Smooth muscle cell (in vitro differentiated cells): ENCODE results near the gene FAM110D. TPM values are rescaled to one million over a fixed set of nuclear protein-coding genes. Genes with fewer than 3 reads are reported as not detected.

Experiments
- DNase-seq: peaks from one replicate; lab custom pipeline; 2025; ENCODE audit not compliant: unreplicated experiment; lab: John Stamatoyannopoulos, UW
- H2AFZ ChIP-seq: fragments of 200-600 bp; sonication (generic); 2 replicates; pipeline ENCODE4 v1.6.0; 2016; ENCODE audit warnings: antibody characterized with exemption, low read depth, mild to moderate bottlenecking
- H3F3A ChIP-seq: fragments of 200-600 bp; sonication (generic); 2 replicates; pipeline ENCODE4 v1.6.0; 2017; ENCODE audit warnings: antibody characterized with exemption, low read depth
- H3K27ac ChIP-seq: fragments of 200-600 bp; sonication (generic); 2 replicates; pipeline ENCODE4 v1.5.1; 2016; ENCODE audit warnings: low read depth, mild to moderate bottlenecking
- H3K27me3 ChIP-seq: fragments of 200-600 bp; sonication (generic); 2 replicates; pipeline ENCODE4 v1.6.1; 2016; ENCODE audit warnings: low read depth, mild to moderate bottlenecking
- H3K36me3 ChIP-seq: fragments of 200-600 bp; sonication (generic); 2 replicates; pipeline ENCODE4 v1.5.1; 2016; ENCODE audit warnings: low read depth
- H3K4me1 ChIP-seq: fragments of 200-600 bp; sonication (generic); 2 replicates; pipeline ENCODE4 v1.5.1; 2016; ENCODE audit warnings: low read depth
- H3K4me2 ChIP-seq: fragments of 200-600 bp; sonication (generic); 2 replicates; pipeline ENCODE4 v1.6.0; 2016; ENCODE audit warnings: mild to moderate bottlenecking
- H3K4me3 ChIP-seq: fragments of 200-600 bp; sonication (generic); 2 replicates; pipeline ENCODE4 v1.5.1; 2016; ENCODE audit warnings: mild to moderate bottlenecking
- H3K79me2 ChIP-seq: fragments of 200-600 bp; sonication (generic); 2 replicates; pipeline ENCODE4 v1.6.0; 2016; ENCODE audit warnings: low read depth, mild to moderate bottlenecking
- H3K9ac ChIP-seq: fragments of 200-600 bp; sonication (generic); 2 replicates; pipeline ENCODE4 v1.6.0; 2016; ENCODE audit warnings: low read depth
- H3K9me3 ChIP-seq: fragments of 200-600 bp; sonication (generic); replicated peaks from 2 replicates; pipeline ENCODE4 v1.5.1; 2016; ENCODE audit warnings: low read depth
- H4K20me1 ChIP-seq: fragments of 200-600 bp; sonication (generic); 2 replicates; pipeline ENCODE4 v1.6.0; 2016; ENCODE audit warnings: low read depth
- CTCF ChIP-seq: fragments of 200-600 bp; sonication (generic); IDR thresholded peaks from 2 replicates; pipeline ENCODE4 v1.5.1; 2017; ENCODE audit warnings: borderline replicate concordance, mild to moderate bottlenecking, antibody characterized with exemption; ENCODE audit not compliant: insufficient read depth, poor library complexity, severe bottlenecking
- WGBS: methylation state at CpG from one replicate; pipeline ENCODE4 v1.1.7; 2016; ENCODE audit warnings: low lambda C conversion rate; 5-methylcytosine and 5-hydroxymethylcytosine counted together
- polyA plus RNA-seq: library from polyadenylated mRNA; unstranded; fragments of >200 nt; fragmentation: Nextera tagmentation; extraction: Ambion mirVana; gene quantifications from 2 replicates; pipeline ENCODE4 v1.2.1, GENCODE V29; 2016
- total RNA-seq: library from RNA; depleted of rRNA; stranded (reverse); fragments of >200 nt; gene quantifications from 2 replicates; pipeline ENCODE4 v1.2.3, GENCODE V29; 2014

FAM110D gene
- total and polyA plus RNA-seq, 2 experiments from 2014 or later = not detected

DNA sequence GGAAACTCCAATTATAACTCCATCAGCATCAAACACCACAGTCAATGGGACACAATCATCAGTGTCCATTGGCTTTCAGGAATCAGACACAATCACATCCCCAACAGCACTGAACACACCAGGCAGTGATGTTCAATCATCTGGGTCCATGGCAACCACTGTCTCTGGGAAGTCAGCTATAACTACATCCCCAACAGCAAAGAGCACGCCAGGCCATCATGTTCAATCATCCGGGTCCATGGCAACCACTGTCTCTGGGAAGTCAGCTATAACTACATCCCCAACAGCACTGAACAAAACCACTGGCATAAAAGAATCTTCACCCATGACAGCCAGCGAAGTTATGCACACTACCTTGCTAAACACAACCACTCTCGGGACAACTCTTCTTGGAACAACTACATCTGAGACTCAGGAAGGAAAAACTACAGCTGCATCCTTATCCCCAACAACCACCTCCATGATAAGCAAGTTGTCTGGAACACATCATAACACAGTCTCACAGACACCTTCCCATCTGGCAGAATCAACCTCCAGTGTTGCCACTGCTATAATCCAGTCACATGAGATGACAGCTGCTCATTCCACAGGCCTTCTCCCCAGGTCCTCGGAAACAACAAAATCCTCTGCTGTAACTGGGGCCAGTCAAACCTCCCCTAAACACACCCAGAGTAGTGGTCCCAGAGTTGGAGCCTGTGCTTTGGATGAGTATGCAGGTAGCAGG is 51.4 kb downstream of the FAM110D start:
- H3K27me3 ChIP-seq = no peaks in the 10 kb centered on the region

GRCh38 chr1:26212726-26213125 is 53.8 kb downstream of the FAM110D start:
- Histone ChIP-seq H3K36me3 (no peaks in the 10 kb centered on the region), H3K27me3 (no peaks in the 10 kb centered on the region), H2AFZ (no peak overlapping the region), H3K9me3 (no peaks in the 10 kb centered on the region), H3K4me3 (no peak overlapping the region), H4K20me1 (no peaks in the 10 kb centered on the region), H3K4me1 (no peaks in the 10 kb centered on the region), H3K27ac (no peak overlapping the region), H3K79me2 (no peaks in the 10 kb centered on the region), H3F3A (no peaks in the 10 kb centered on the region), H3K4me2 (no peak overlapping the region), H3K9ac (no peak overlapping the region)
- no peak for DNase-seq
- 92% methylated on average over 5 of the region's 5 CpGs for WGBS
- TF ChIP-seq CTCF = no peak

More for the DNA sequence above, 51.4 kb downstream of the FAM110D start:
- 88% methylated on average over 5 of the region's 5 CpGs for WGBS
- H3K4me2 ChIP-seq = no peak overlapping the region
- H4K20me1 ChIP-seq = no peaks in the 10 kb centered on the region
- no peak overlapping the region for H3K27ac ChIP-seq
- no peak for TF ChIP-seq CTCF
- no peaks in the 10 kb centered on the region for H3F3A ChIP-seq
- no peak overlapping the region for H3K4me3 ChIP-seq
- no peak overlapping the region for H3K9ac ChIP-seq
- no peaks in the 10 kb centered on the region for H3K4me1 ChIP-seq
- no peak for DNase-seq
- no peaks in the 10 kb centered on the region for H3K36me3 ChIP-seq
- H3K79me2 ChIP-seq = no peaks in the 10 kb centered on the region
- H3K9me3 ChIP-seq = no peaks in the 10 kb centered on the region
- no peak overlapping the region for H2AFZ ChIP-seq

GRCh38 chr1:26213335-26213905 is 54.5 kb downstream of the FAM110D start:
- H3K9ac ChIP-seq = no peak overlapping the region
- TF ChIP-seq CTCF = no peak
- 68% methylated on average over 6 of the region's 6 CpGs for WGBS

More at GRCh38 chr1:26213335-26213905, 54.5 kb downstream of the FAM110D start:
- Histone ChIP-seq H3K27me3 (no peaks in the 10 kb centered on the region), H3K36me3 (no peaks in the 10 kb centered on the region), H4K20me1 (no peaks in the 10 kb centered on the region), H3K27ac (no peak overlapping the region), H2AFZ (no peak overlapping the region), H3K4me2 (no peak overlapping the region), H3K4me1 (no peaks in the 10 kb centered on the region), H3K9me3 (no peaks in the 10 kb centered on the region), H3F3A (no peaks in the 10 kb centered on the region), H3K79me2 (no peaks in the 10 kb centered on the region), H3K4me3 (no peak overlapping the region)
- DNase-seq = no peak

Other genes starting within 250 kb of the FAM110D start
- 9.2 and 9.4 TPM in 2 replicates for gene PAFAH2, start 161.0 kb upstream of the FAM110D start, total RNA-seq
- 9.6 and 13.2 TPM in 2 replicates for gene PAFAH2, start 161.0 kb upstream of the FAM110D start, polyA plus RNA-seq
- gene EXTL1, start 137.3 kb upstream of the FAM110D start, total RNA-seq = 11.2 and 14.1 TPM in 2 replicates
- gene EXTL1, start 137.3 kb upstream of the FAM110D start, polyA plus RNA-seq = 9.2 and 25.8 TPM in 2 replicates
- gene SLC30A2, start 113.0 kb upstream of the FAM110D start, total RNA-seq = 0.27 TPM in 1 of 2 replicates, not detected in the other
- 0.53 and 0.56 TPM in 2 replicates for gene SLC30A2, start 113.0 kb upstream of the FAM110D start, polyA plus RNA-seq
- not detected in 2 replicates for gene TRIM63, start 91.4 kb upstream of the FAM110D start, total RNA-seq
- 0.14 and 0.97 TPM in 2 replicates for gene TRIM63, start 91.4 kb upstream of the FAM110D start, polyA plus RNA-seq
- gene PDIK1L, start 47.3 kb upstream of the FAM110D start, total RNA-seq = 3.7 and 4.6 TPM in 2 replicates
- gene PDIK1L, start 47.3 kb upstream of the FAM110D start, polyA plus RNA-seq = 1.9 and 3.6 TPM in 2 replicates
- not detected in 2 replicates for gene C1orf232, start 9.9 kb downstream of the FAM110D start, total RNA-seq
- gene C1orf232, start 9.9 kb downstream of the FAM110D start, polyA plus RNA-seq = not detected in 2 replicates
- gene ZNF593, start 10.8 kb downstream of the FAM110D start, total RNA-seq = 9.2 and 38.4 TPM in 2 replicates
- gene ZNF593, start 10.8 kb downstream of the FAM110D start, polyA plus RNA-seq = 52.4 and 67.7 TPM in 2 replicates
- not detected in 2 replicates for gene ZNF593OS, start 12.8 kb downstream of the FAM110D start, total RNA-seq
- 1.5 TPM in 1 of 2 replicates, not detected in the other for gene ZNF593OS, start 12.8 kb downstream of the FAM110D start, polyA plus RNA-seq
- gene CNKSR1, start 18.4 kb downstream of the FAM110D start, total RNA-seq = 2.6 and 6.6 TPM in 2 replicates
- gene CNKSR1, start 18.4 kb downstream of the FAM110D start, polyA plus RNA-seq = 1.4 and 8.6 TPM in 2 replicates
- gene CATSPER4, start 31.5 kb downstream of the FAM110D start, total RNA-seq = not detected in 2 replicates
- gene CATSPER4, start 31.5 kb downstream of the FAM110D start, polyA plus RNA-seq = not detected in 2 replicates
- 6.0 and 7.9 TPM in 2 replicates for gene CEP85, start 75.1 kb downstream of the FAM110D start, total RNA-seq
- gene CEP85, start 75.1 kb downstream of the FAM110D start, polyA plus RNA-seq = 3.9 and 8.0 TPM in 2 replicates
- 162 and 241 TPM in 2 replicates for gene SH3BGRL3, start 121.0 kb downstream of the FAM110D start, total RNA-seq
- 1,359 and 1,367 TPM in 2 replicates for gene SH3BGRL3, start 121.0 kb downstream of the FAM110D start, polyA plus RNA-seq
- 3.3 and 4.8 TPM in 2 replicates for gene UBXN11, start 147.6 kb downstream of the FAM110D start, total RNA-seq
- gene UBXN11, start 147.6 kb downstream of the FAM110D start, polyA plus RNA-seq = 17.7 and 20.3 TPM in 2 replicates
- gene CD52, start 158.9 kb downstream of the FAM110D start, total RNA-seq = 1.1 TPM in 1 of 2 replicates, not detected in the other
- 0.39 and 1.3 TPM in 2 replicates for gene CD52, start 158.9 kb downstream of the FAM110D start, polyA plus RNA-seq
- 5.2 and 9.5 TPM in 2 replicates for gene CRYBG2, start 195.1 kb downstream of the FAM110D start, total RNA-seq
- gene CRYBG2, start 195.1 kb downstream of the FAM110D start, polyA plus RNA-seq = 4.1 and 9.8 TPM in 2 replicates
- gene ZNF683, start 213.7 kb downstream of the FAM110D start, total RNA-seq = not detected in 2 replicates
- gene ZNF683, start 213.7 kb downstream of the FAM110D start, polyA plus RNA-seq = not detected in 2 replicates